WTC11 (cell line): ENCODE results near the gene FAM53C. TPM values are rescaled to one million over a fixed set of nuclear protein-coding genes. Genes with fewer than 3 reads are reported as not detected.
A peak's percentile ranks its signal among the peaks of the same experiment; 100 is the strongest.

Source experiments
- ATAC-seq: fragments of 200-7000 bp; cut with Tn5 transposase; 2 replicates; pipeline ENCODE4 v1.10.0; 2021; ENCODE audit warnings: mild to moderate bottlenecking, moderate library complexity
- CTCF ChIA-PET: fragments of 300-600 bp; sonication (Branson Sonifier 250); formaldehyde crosslinking; loops from one replicate; lab custom pipeline; 2021; ENCODE audit warnings: antibody characterized with exemption; lab: Charles Lee
- POLR2A ChIA-PET: fragments of 350-600 bp; sonication (Branson Sonifier 250); formaldehyde crosslinking; loops from one replicate; lab custom pipeline; 2021; ENCODE audit warnings: antibody characterized with exemption; lab: Charles Lee
- DNase-seq: peaks from one replicate; pipeline ENCODE4 v3.0.0; 2021; ENCODE audit warnings: low spot score
- H3K27ac Mint-ChIP-seq: 2 replicates; pipeline ENCODE4 v1.8.0; 2021; ENCODE audit warnings: mixed read lengths
- H3K27me3 Mint-ChIP-seq: 2 replicates; pipeline ENCODE4 v1.8.0; 2021; ENCODE audit warnings: low read depth, mild to moderate bottlenecking, moderate library complexity, mixed read lengths
- H3K36me3 Mint-ChIP-seq: 2 replicates; pipeline ENCODE4 v1.8.0; 2021; ENCODE audit warnings: mixed read lengths
- H3K4me1 Mint-ChIP-seq: 2 replicates; pipeline ENCODE4 v1.8.0; 2022; ENCODE audit warnings: mixed read lengths
- H3K4me3 Mint-ChIP-seq: 2 replicates; pipeline ENCODE4 v1.8.0; 2021; ENCODE audit warnings: mild to moderate bottlenecking, moderate library complexity, mixed read lengths
- H3K9me3 Mint-ChIP-seq: 2 replicates; pipeline ENCODE4 v1.8.0; 2021; ENCODE audit warnings: mixed read lengths
- ESRRA ChIP-seq: sonication (generic); formaldehyde crosslinking; IDR thresholded peaks from 2 replicates; pipeline ENCODE4 v1.8.1; 2022; ENCODE audit warnings: mild to moderate bottlenecking, missing genetic modification reagents, borderline replicate concordance
- FOXK1 ChIP-seq: sonication (generic); formaldehyde crosslinking; IDR thresholded peaks from 2 replicates; pipeline ENCODE4 v1.8.0; 2022; ENCODE audit warnings: mild to moderate bottlenecking, moderate library complexity, missing genetic modification reagents
- FOXP1 ChIP-seq: sonication (generic); formaldehyde crosslinking; IDR thresholded peaks from 2 replicates; pipeline ENCODE4 v1.8.0; 2022; ENCODE audit warnings: missing genetic modification reagents, mild to moderate bottlenecking, moderate library complexity, borderline replicate concordance
- GABPB1 ChIP-seq: sonication (generic); formaldehyde crosslinking; IDR thresholded peaks from 2 replicates; pipeline ENCODE4 v1.8.1; 2023; ENCODE audit warnings: mild to moderate bottlenecking, missing genetic modification reagents
- GTF2I ChIP-seq: fragments of 250-450 bp; sonication (Bioruptor Pico); conservative IDR thresholded peaks from 2 replicates; pipeline ENCODE4 v1.4.0; 2021; ENCODE audit warnings: mild to moderate bottlenecking
- KAT7 ChIP-seq: sonication (generic); formaldehyde crosslinking; IDR thresholded peaks from 2 replicates; pipeline ENCODE4 v1.8.1; 2023; ENCODE audit warnings: missing genetic modification reagents, mild to moderate bottlenecking, borderline replicate concordance
- MYBL2 ChIP-seq: sonication (generic); formaldehyde crosslinking; IDR thresholded peaks from 2 replicates; pipeline ENCODE4 v1.8.1; 2023; ENCODE audit warnings: mild to moderate bottlenecking, moderate library complexity, missing genetic modification reagents
- NFATC4 ChIP-seq: fragments of 250-450 bp; sonication (Bioruptor Pico); IDR thresholded peaks from 2 replicates; pipeline ENCODE4 v1.9.0; 2021; ENCODE audit warnings: mild to moderate bottlenecking
- PRRX2 ChIP-seq: fragments of 250-450 bp; sonication (Bioruptor Pico); IDR thresholded peaks from 2 replicates; pipeline ENCODE4 v1.8.0; 2021; ENCODE audit warnings: mild to moderate bottlenecking
- SMAD3 ChIP-seq: sonication (generic); formaldehyde crosslinking; IDR thresholded peaks from 2 replicates; pipeline ENCODE4 v1.8.0; 2022; ENCODE audit warnings: missing genetic modification reagents, mild to moderate bottlenecking, borderline replicate concordance
- TP53 ChIP-seq: sonication (generic); formaldehyde crosslinking; IDR thresholded peaks from 2 replicates; pipeline ENCODE4 v1.8.1; 2023; ENCODE audit warnings: mild to moderate bottlenecking, missing genetic modification reagents
- ZNF121 ChIP-seq: sonication (generic); formaldehyde crosslinking; IDR thresholded peaks from 2 replicates; pipeline ENCODE4 v1.8.0; 2023; ENCODE audit warnings: missing genetic modification reagents
- ZNF263 ChIP-seq: sonication (generic); formaldehyde crosslinking; IDR thresholded peaks from 2 replicates; pipeline ENCODE4 v1.8.1; 2022; ENCODE audit warnings: low read depth, mild to moderate bottlenecking, moderate library complexity, missing genetic modification reagents
- ZNF396 ChIP-seq: fragments of 250-450 bp; sonication (Bioruptor Pico); IDR thresholded peaks from 2 replicates; pipeline ENCODE4 v1.8.0; 2021; ENCODE audit warnings: mild to moderate bottlenecking, moderate library complexity, borderline replicate concordance
- total RNA-seq: library from RNA; stranded (reverse); gene quantifications from 3 replicates; pipeline ENCODE4 v1.2.3, GENCODE V29; 2021
- TF ChIP-seq, protein P1 (sequence below): sonication (generic); formaldehyde crosslinking; IDR thresholded peaks from 2 replicates; pipeline ENCODE4 v1.8.1; 2022; ENCODE audit warnings: low read depth, missing genetic modification reagents, borderline replicate concordance
- TF ChIP-seq, protein P2 (sequence below): fragments of 200-600 bp; IDR thresholded peaks from 2 replicates; pipeline ENCODE4 v1.8.0; 2022; ENCODE audit warnings: antibody characterized with exemption
- TF ChIP-seq, protein P3 (sequence below): sonication (generic); formaldehyde crosslinking; IDR thresholded peaks from 2 replicates; pipeline ENCODE4 v1.8.0; 2023; ENCODE audit warnings: missing genetic modification reagents, mild to moderate bottlenecking, borderline replicate concordance
- TF ChIP-seq, protein P4 (sequence below): fragments of 250-450 bp; sonication (Bioruptor Pico); IDR thresholded peaks from 2 replicates; pipeline ENCODE4 v1.9.0; 2021; ENCODE audit warnings: mild to moderate bottlenecking
- TF ChIP-seq, protein P5 (sequence below): fragments of 250-450 bp; sonication (Bioruptor Pico); conservative IDR thresholded peaks from 2 replicates; pipeline ENCODE4 v1.9.0; 2021; ENCODE audit warnings: mild to moderate bottlenecking

FAM53C gene
- total RNA-seq, 1 experiment from 2014 or later, result 51.3 TPM

DNA sequence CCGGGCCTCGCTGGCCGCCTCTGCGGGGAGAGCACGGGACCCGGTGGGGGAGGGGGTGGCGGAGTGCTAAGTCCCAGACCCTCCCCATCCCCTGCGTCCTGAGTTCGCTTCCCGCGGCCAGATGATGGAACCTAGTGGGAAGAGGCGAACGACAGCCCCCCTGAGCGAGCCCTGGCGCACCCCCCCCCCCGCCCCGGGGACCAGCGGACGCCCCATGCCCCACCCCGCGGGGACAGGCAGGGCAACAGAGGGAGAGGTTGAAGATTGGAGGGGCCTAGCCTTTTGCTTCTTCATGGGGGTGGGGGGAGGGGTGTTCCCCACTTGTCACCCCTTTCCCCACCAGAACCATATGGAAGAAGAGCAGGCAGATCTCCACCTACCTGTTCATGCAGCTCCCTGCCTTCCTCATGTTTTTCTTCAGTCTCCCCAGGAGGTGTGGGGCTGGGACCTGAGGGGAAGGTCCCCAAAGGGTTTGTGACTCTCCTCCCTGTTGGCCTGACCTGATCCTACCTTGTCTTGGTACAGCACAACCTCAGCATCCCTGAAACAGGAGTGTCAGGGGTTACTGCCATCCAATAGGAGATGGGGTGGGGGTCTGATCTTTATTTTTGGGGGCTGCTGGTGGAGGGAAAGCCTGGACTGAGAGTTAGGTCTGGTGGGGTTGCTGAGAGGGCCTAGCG is 485 bp downstream of the FAM53C start (continued):
- TF ChIP-seq, protein P1, sequence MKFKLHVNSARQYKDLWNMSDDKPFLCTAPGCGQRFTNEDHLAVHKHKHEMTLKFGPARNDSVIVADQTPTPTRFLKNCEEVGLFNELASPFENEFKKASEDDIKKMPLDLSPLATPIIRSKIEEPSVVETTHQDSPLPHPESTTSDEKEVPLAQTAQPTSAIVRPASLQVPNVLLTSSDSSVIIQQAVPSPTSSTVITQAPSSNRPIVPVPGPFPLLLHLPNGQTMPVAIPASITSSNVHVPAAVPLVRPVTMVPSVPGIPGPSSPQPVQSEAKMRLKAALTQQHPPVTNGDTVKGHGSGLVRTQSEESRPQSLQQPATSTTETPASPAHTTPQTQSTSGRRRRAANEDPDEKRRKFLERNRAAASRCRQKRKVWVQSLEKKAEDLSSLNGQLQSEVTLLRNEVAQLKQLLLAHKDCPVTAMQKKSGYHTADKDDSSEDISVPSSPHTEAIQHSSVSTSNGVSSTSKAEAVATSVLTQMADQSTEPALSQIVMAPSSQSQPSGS (CRISPR knock-in tag), result no peak
- TF ChIP-seq FOXP1 (CRISPR knock-in tag), result no peak
- peak; percentile 0; the same call in 1 of the 2 replicates for TF ChIP-seq TP53
- TF ChIP-seq KAT7 (CRISPR knock-in tag), result no peak
- no peak for TF ChIP-seq FOXK1 (CRISPR knock-in tag)

DNA sequence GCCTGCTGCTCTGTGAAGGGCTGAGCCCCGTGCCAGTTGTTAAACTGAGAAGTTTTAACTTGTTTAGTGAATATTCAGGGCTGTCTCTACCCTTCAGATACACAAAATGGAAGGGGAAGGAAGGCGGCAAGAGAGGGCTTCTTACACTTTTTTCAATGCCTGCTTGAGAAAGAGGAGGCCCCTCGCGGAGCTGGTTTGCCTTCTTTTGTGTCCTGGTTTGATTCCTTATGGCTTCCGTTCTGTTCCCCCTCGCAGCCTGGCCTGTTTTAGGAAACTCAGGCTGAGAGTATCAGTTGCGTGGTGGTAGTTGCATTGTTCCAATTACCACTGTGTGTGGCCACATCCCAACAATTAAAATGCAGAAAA is 1.0 kb downstream of the FAM53C start:
- H3K27me3 Mint-ChIP-seq, result no peaks in the 10 kb centered on the region
- CTCF ChIA-PET, result interaction anchor here (10.7 kb wide), 1 partner anchor 14 kb away, joined by 187 read pairs; the partner anchor contains the start of gene KDM3B
- H3K4me1 Mint-ChIP-seq, result peaks cover 35% of the 10 kb centered on the region

DNA sequence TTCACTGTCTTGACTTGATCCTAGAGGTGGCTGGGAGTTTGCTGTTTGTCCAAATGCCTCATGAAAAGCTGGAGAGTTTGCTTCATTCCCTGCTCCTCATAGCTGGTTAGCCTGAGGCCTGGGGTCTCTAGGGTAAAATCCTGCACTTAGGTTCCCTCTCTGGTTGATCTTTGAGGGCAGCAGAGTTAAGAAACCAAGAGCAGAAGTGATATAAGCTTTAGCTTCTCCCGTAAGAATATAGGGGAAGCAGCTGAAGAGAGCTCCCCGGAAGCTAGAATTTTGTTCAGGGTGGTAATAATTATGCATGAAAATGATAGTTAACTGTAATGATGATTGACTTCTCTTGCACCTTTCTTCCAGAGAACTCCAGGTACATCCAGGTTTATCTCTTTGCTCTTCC is 1.4 kb downstream of the FAM53C start:
- DNase-seq, result no peak
- Mint-ChIP-seq H3K27me3 (no peaks in the 10 kb centered on the region), H3K4me3 (peak overlapping the region; percentile 92), H3K27ac (peak overlapping the region; percentile 100), H3K4me1 (peaks cover 35% of the 10 kb centered on the region), H3K9me3 (no peaks in the 10 kb centered on the region), H3K36me3 (peaks cover 28% of the 10 kb centered on the region)
- ATAC-seq, result no peak
- ChIA-PET CTCF (interaction anchor here (10.7 kb wide), 1 partner anchor 14 kb away, joined by 187 read pairs; the partner anchor contains the start of gene KDM3B), POLR2A (interaction anchor here (0.5 to 4.4 kb wide), 2 partner anchors 14 to 133 kb away, joined by 4 to 61 read pairs; partner anchors contain the start of gene KDM3B)
- TF ChIP-seq ZNF396, result no peak
- no peak for TF ChIP-seq MYBL2 (CRISPR knock-in tag)
- no peak for TF ChIP-seq GABPB1
- no peak for TF ChIP-seq NFATC4 (CRISPR knock-in tag)
- TF ChIP-seq SMAD3 (CRISPR knock-in tag), result no peak
- no peak for TF ChIP-seq ESRRA (CRISPR knock-in tag)
- TF ChIP-seq ZNF263 (CRISPR knock-in tag), result no peak
- TF ChIP-seq, protein P2, sequence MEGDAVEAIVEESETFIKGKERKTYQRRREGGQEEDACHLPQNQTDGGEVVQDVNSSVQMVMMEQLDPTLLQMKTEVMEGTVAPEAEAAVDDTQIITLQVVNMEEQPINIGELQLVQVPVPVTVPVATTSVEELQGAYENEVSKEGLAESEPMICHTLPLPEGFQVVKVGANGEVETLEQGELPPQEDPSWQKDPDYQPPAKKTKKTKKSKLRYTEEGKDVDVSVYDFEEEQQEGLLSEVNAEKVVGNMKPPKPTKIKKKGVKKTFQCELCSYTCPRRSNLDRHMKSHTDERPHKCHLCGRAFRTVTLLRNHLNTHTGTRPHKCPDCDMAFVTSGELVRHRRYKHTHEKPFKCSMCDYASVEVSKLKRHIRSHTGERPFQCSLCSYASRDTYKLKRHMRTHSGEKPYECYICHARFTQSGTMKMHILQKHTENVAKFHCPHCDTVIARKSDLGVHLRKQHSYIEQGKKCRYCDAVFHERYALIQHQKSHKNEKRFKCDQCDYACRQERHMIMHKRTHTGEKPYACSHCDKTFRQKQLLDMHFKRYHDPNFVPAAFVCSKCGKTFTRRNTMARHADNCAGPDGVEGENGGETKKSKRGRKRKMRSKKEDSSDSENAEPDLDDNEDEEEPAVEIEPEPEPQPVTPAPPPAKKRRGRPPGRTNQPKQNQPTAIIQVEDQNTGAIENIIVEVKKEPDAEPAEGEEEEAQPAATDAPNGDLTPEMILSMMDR, result no peak
- no peak for TF ChIP-seq GTF2I (CRISPR knock-in tag)
- no peak for TF ChIP-seq KAT7 (CRISPR knock-in tag)
- no peak for TF ChIP-seq PRRX2 (CRISPR knock-in tag)

More for the DNA sequence above, 1.0 kb downstream of the FAM53C start:
- H3K9me3 Mint-ChIP-seq, result no peaks in the 10 kb centered on the region
- TF ChIP-seq, protein P3, sequence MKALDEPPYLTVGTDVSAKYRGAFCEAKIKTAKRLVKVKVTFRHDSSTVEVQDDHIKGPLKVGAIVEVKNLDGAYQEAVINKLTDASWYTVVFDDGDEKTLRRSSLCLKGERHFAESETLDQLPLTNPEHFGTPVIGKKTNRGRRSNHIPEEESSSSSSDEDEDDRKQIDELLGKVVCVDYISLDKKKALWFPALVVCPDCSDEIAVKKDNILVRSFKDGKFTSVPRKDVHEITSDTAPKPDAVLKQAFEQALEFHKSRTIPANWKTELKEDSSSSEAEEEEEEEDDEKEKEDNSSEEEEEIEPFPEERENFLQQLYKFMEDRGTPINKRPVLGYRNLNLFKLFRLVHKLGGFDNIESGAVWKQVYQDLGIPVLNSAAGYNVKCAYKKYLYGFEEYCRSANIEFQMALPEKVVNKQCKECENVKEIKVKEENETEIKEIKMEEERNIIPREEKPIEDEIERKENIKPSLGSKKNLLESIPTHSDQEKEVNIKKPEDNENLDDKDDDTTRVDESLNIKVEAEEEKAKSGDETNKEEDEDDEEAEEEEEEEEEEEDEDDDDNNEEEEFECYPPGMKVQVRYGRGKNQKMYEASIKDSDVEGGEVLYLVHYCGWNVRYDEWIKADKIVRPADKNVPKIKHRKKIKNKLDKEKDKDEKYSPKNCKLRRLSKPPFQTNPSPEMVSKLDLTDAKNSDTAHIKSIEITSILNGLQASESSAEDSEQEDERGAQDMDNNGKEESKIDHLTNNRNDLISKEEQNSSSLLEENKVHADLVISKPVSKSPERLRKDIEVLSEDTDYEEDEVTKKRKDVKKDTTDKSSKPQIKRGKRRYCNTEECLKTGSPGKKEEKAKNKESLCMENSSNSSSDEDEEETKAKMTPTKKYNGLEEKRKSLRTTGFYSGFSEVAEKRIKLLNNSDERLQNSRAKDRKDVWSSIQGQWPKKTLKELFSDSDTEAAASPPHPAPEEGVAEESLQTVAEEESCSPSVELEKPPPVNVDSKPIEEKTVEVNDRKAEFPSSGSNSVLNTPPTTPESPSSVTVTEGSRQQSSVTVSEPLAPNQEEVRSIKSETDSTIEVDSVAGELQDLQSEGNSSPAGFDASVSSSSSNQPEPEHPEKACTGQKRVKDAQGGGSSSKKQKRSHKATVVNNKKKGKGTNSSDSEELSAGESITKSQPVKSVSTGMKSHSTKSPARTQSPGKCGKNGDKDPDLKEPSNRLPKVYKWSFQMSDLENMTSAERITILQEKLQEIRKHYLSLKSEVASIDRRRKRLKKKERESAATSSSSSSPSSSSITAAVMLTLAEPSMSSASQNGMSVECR (CRISPR knock-in tag), result no peak
- TF ChIP-seq, protein P4, sequence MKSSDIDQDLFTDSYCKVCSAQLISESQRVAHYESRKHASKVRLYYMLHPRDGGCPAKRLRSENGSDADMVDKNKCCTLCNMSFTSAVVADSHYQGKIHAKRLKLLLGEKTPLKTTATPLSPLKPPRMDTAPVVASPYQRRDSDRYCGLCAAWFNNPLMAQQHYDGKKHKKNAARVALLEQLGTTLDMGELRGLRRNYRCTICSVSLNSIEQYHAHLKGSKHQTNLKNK, result no peak
- TF ChIP-seq, protein P5, sequence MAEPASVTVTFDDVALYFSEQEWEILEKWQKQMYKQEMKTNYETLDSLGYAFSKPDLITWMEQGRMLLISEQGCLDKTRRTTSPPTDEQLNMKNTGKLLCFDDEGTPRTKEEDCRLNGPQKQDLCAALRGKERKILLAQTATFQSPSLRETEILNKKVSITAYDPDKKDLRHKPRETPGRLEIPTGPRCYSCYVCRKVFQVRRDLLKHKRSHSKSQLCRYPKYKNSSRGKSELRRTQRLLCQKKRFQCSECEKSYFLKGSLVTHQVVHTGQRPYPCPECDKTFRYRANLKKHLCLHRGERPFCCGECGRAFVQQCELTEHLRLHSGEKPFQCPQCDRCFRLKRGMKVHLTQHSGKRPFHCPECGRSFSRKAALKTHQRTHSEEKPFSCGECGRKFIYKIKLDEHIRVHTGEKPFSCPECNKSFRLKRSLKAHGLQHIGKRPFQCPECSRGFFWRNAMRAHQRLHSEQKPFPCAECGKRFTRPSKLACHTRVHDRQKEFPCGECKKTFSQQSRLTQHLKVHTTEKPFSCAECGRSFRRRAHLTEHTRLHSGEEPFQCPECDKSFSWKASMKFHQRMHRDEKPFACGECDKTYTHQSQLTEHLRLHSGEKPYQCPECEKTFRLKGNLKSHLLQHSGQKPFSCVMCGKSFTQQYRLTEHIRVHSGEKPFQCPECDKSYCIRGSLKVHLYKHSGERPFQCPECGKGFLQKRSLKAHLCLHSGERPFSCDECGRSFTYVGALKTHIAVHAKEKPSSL (CRISPR knock-in tag), result no peak
- no peak for TF ChIP-seq MYBL2 (CRISPR knock-in tag)
- TF ChIP-seq ZNF396, result no peak
- TF ChIP-seq ZNF121 (CRISPR knock-in tag), result peak; percentile 74
- ATAC-seq (peak; percentile 1; the same call in 1 of the 2 replicates), DNase-seq (no peak)
- H3K27ac Mint-ChIP-seq, result peak overlapping the region; percentile 100
- peaks cover 25% of the 10 kb centered on the region for H3K36me3 Mint-ChIP-seq
- POLR2A ChIA-PET, result interaction anchor here (0.5 to 4.4 kb wide), 2 partner anchors 14 to 132 kb away, joined by 4 to 61 read pairs; partner anchors contain the start of gene KDM3B
- peak overlapping the region; percentile 92 for H3K4me3 Mint-ChIP-seq
